Liver (tissue), 9 donors: ENCODE measurements around the gene NDUFAF8. TPM values are rescaled to one million over a fixed set of nuclear protein-coding genes. Genes with fewer than 3 reads are reported as not detected.
A peak's percentile ranks its signal among the peaks of the same experiment; 100 is the strongest.

Experiments used
- DNase-seq: peaks from one replicate; pipeline ENCODE4 v3.0.0-alpha.2; 2017; ENCODE audit warnings: low spot score
- H3K27ac ChIP-seq, 2 donors: one replicate each; pipeline ENCODE4 v1.7.0; 2013; ENCODE audit warnings: inconsistent platforms in 2 of 2, low read length in 2 of 2, control low read depth in 1 of 2, low read depth in 1 of 2, mild to moderate bottlenecking in 1 of 2
- H3K27me3 ChIP-seq, 4 donors: one replicate each; pipeline versions ENCODE4 v1.6.1 to v1.7.0; 2013; ENCODE audit warnings: low read length in 3 of 4, inconsistent platforms in 1 of 4, mild to moderate bottlenecking in 1 of 4, moderate library complexity in 1 of 4; ENCODE audit not compliant: control insufficient read depth in 4 of 4, insufficient read depth in 4 of 4
- H3K36me3 ChIP-seq, 4 donors: one replicate each; pipeline versions ENCODE4 v1.6.1 to v1.7.0; 2013; ENCODE audit warnings: low read length in 3 of 4, mild to moderate bottlenecking in 3 of 4, low read depth in 1 of 4, moderate library complexity in 1 of 4; ENCODE audit not compliant: control insufficient read depth in 4 of 4, insufficient read depth in 3 of 4
- H3K4me1 ChIP-seq, 4 donors: one replicate each; pipeline versions ENCODE4 v1.6.1 to v1.7.0; 2013; ENCODE audit warnings: low read length in 3 of 4, mild to moderate bottlenecking in 3 of 4, moderate library complexity in 1 of 4; ENCODE audit not compliant: control insufficient read depth in 4 of 4, insufficient read depth in 4 of 4
- H3K4me3 ChIP-seq, 3 donors: one replicate each; pipeline versions ENCODE4 v1.6.1 to v1.7.0; 2013; ENCODE audit warnings: low read length in 3 of 3, control low read depth in 1 of 3, low read depth in 1 of 3, mild to moderate bottlenecking in 1 of 3
- H3K9ac ChIP-seq, 2 donors: one replicate each; pipeline ENCODE4 v1.7.0; 2013; ENCODE audit warnings: low read length in 2 of 2, mild to moderate bottlenecking in 2 of 2, moderate library complexity in 2 of 2, control low read depth in 1 of 2, low read depth in 1 of 2
- H3K9me3 ChIP-seq, 4 donors: one replicate each; pipeline versions ENCODE4 v1.6.1 to v1.7.0; 2013; ENCODE audit warnings: low read length in 3 of 4; ENCODE audit not compliant: control insufficient read depth in 4 of 4
- EGR1 ChIP-seq, 2 donors: IDR thresholded peaks; 2 replicates each; pipeline ENCODE4 v1.6.1; 2016 to 2018; ENCODE audit warnings: antibody characterized with exemption in 2 of 2, low read depth in 2 of 2
- FOXA1 ChIP-seq: IDR thresholded peaks from 2 replicates; pipeline ENCODE4 v1.6.1; 2016; ENCODE audit warnings: antibody characterized with exemption
- FOXA2 ChIP-seq: IDR thresholded peaks from 2 replicates; pipeline ENCODE4 v1.6.1; 2016; ENCODE audit warnings: antibody characterized with exemption
- GABPA ChIP-seq, 2 donors: IDR thresholded peaks in 1 of 2; conservative IDR thresholded peaks in 1 of 2; 2 replicates each; pipeline ENCODE4 v1.6.1; 2016; ENCODE audit warnings: antibody characterized with exemption in 2 of 2, mild to moderate bottlenecking in 1 of 2, moderate library complexity in 1 of 2
- HNF4A ChIP-seq, 2 donors: conservative IDR thresholded peaks; 2 replicates each; pipeline ENCODE4 v1.6.1; 2016; ENCODE audit warnings: antibody characterized with exemption in 2 of 2, mild to moderate bottlenecking in 2 of 2
- HNF4G ChIP-seq: IDR thresholded peaks from 2 replicates; pipeline ENCODE4 v1.6.1; 2016; ENCODE audit warnings: antibody characterized with exemption
- JUND ChIP-seq, 2 donors: IDR thresholded peaks; 2 replicates each; pipeline ENCODE4 v1.6.1; 2016; ENCODE audit warnings: antibody characterized with exemption in 2 of 2
- NR2F2 ChIP-seq: IDR thresholded peaks from 2 replicates; pipeline ENCODE4 v1.6.1; 2016; ENCODE audit warnings: antibody characterized with exemption
- RAD21 ChIP-seq, 2 donors: IDR thresholded peaks; 2 replicates each; pipeline ENCODE4 v1.6.1; 2016; ENCODE audit warnings: antibody characterized with exemption in 2 of 2, mild to moderate bottlenecking in 2 of 2
- RXRA ChIP-seq, 2 donors: IDR thresholded peaks; 2 replicates each; pipeline ENCODE4 v1.6.1; 2017 to 2018; ENCODE audit warnings: antibody characterized with exemption in 2 of 2, mild to moderate bottlenecking in 1 of 2
- SP1 ChIP-seq: IDR thresholded peaks from 2 replicates; pipeline ENCODE4 v1.6.1; 2018; ENCODE audit warnings: antibody characterized with exemption, mild to moderate bottlenecking
- TAF1 ChIP-seq: conservative IDR thresholded peaks from 2 replicates; pipeline ENCODE4 v1.6.1; 2016; ENCODE audit warnings: antibody characterized with exemption, mild to moderate bottlenecking
- YY1 ChIP-seq: IDR thresholded peaks from 2 replicates; pipeline ENCODE4 v1.6.1; 2016; ENCODE audit warnings: antibody characterized with exemption, mild to moderate bottlenecking
- WGBS: extraction: QIAGEN DNeasy Blood & Tissue Kit; methylation state at CpG from one replicate; pipeline ENCODE4 v1.1.7; 2013; 5-methylcytosine and 5-hydroxymethylcytosine counted together
- polyA plus RNA-seq, 2 donors: library from polyadenylated mRNA; stranded (reverse) in 1 of 2; unstranded in 1 of 2; fragments of 200-250 nt in 1 of 2; fragments of >200 nt in 1 of 2; fragmentation: Nextera tagmentation in 1 of 2; extraction: Ambion mirVana in 1 of 2; gene quantifications; one replicate each; pipeline versions ENCODE4 v1.2.1 to v1.2.3, GENCODE V29; 2013 to 2015
- total RNA-seq, 2 donors: library from RNA; depleted of rRNA; stranded (reverse); fragments of >200 nt; gene quantifications; one replicate each; pipeline ENCODE4 v1.2.3, GENCODE V29; 2014
- TF ChIP-seq, protein P1 (sequence below): fragments of 150-350 bp; IDR thresholded peaks from 2 replicates; pipeline ENCODE4 v1.5.1; 2017; ENCODE audit warnings: improper control_type of control experiment, low read depth, low read length; ENCODE audit not compliant: missing input control
- TF ChIP-seq, protein P2 (sequence below): IDR thresholded peaks from 2 replicates; pipeline ENCODE4 v1.6.1; 2016; ENCODE audit warnings: antibody characterized with exemption
- TF ChIP-seq, protein P3 (sequence below): IDR thresholded peaks from 2 replicates; pipeline ENCODE4 v1.6.1; 2016; ENCODE audit warnings: antibody characterized with exemption, mild to moderate bottlenecking
- TF ChIP-seq, protein P4 (sequence below): IDR thresholded peaks from 2 replicates; pipeline ENCODE4 v1.6.1; 2016; ENCODE audit warnings: antibody characterized with exemption
- TF ChIP-seq, protein P5 (sequence below): IDR thresholded peaks from 2 replicates; pipeline ENCODE4 v1.6.1; 2016; ENCODE audit warnings: antibody characterized with exemption
- donor health status: healthy.
- donor health status: healthy.
- donor health status: healthy.
- donor health status: healthy.
- donor health status: healthy.

Gene NDUFAF8, protein sequence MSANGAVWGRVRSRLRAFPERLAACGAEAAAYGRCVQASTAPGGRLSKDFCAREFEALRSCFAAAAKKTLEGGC
- total RNA-seq (10 to 100 TPM in 1 of 2 donors, 1 to 10 TPM in 1; 8.3 to 11.6 TPM), polyA plus RNA-seq (10 to 100 TPM; 19.3 to 67.4 TPM)

DNA sequence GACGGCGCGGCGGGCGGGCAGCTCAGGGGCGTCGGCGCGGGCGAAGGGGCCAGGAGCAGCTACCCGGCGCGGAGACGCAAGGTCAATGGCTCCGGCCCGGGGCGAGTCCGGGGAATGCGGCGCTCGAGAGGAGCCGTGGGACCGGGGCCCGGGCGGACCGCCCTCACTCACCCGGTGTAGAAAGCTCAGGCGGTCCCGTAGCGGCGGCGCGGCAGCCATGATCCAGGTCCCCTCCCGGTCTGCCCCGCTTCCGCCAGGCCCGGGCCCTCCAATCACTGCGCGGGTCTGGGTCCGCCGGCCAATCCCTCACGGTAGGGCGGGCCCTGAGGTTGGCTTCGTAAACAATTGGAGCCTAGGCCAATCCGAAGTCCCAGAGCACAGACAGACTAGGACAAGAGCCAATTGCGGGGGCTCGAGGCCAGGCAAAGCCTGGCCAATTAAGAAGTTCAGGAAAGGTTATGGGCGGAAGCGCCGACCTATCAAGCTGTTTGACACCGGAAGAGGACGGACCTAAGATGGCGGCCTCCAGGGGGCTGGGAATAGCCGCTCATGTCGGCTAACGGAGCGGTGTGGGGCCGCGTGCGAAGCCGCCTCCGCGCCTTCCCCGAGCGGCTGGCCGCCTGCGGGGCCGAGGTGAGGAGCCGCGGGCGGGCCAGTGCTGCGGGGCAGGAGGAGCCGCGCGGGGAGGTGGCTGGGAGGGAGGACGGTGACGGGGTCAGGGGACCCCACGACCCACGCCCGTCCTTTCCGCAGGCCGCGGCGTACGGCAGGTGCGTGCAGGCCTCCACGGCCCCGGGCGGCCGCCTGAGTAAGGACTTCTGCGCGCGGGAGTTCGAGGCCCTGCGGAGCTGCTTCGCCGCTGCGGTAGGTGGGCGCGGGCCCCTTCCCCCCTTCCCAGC is at the start of gene NDUFAF8, which contains the start of gene TEPSIN:
Gene NDUFAF8, plus strand, starts transcription at position 504 of the 899 bp plus-strand sequence. Its CDS starts 46 bp downstream, at position 550.
Gene TEPSIN, minus strand, starts transcription at position 241 of the 899 bp plus-strand sequence. Its CDS starts 22 bp downstream, at position 219.
- Histone ChIP-seq H3K27ac (peak within 1 kb of the TSS; percentile 71 to 74), H3K36me3 (no peaks in the 10 kb centered on the region), H3K9me3 (no peaks in the 10 kb centered on the region), H3K4me1 (peaks cover 6 to 31% (median 27%) of the 10 kb centered on the region in 4 donors), H3K27me3 (no peaks in the 10 kb centered on the region), H3K9ac (peak within 1 kb of the TSS; percentile 34 to 75), H3K4me3 (peak within 1 kb of the TSS; percentile 74 to 98 (median 89))
- peak; percentile 94 for DNase-seq
- no peak for TF ChIP-seq HNF4G
- peak; percentile 80 to 92 for TF ChIP-seq GABPA (IDR thresholded peaks at IDR 0.05 in 1 of 2, conservative IDR thresholded peaks at IDR 0.05 in 1 of 2)
- TF ChIP-seq RAD21 (IDR thresholded peaks at IDR 0.05) = peak in 1 of 2 donors; percentile 21
- TF ChIP-seq, protein P1, sequence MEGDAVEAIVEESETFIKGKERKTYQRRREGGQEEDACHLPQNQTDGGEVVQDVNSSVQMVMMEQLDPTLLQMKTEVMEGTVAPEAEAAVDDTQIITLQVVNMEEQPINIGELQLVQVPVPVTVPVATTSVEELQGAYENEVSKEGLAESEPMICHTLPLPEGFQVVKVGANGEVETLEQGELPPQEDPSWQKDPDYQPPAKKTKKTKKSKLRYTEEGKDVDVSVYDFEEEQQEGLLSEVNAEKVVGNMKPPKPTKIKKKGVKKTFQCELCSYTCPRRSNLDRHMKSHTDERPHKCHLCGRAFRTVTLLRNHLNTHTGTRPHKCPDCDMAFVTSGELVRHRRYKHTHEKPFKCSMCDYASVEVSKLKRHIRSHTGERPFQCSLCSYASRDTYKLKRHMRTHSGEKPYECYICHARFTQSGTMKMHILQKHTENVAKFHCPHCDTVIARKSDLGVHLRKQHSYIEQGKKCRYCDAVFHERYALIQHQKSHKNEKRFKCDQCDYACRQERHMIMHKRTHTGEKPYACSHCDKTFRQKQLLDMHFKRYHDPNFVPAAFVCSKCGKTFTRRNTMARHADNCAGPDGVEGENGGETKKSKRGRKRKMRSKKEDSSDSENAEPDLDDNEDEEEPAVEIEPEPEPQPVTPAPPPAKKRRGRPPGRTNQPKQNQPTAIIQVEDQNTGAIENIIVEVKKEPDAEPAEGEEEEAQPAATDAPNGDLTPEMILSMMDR = no peak
- TF ChIP-seq, protein P2, sequence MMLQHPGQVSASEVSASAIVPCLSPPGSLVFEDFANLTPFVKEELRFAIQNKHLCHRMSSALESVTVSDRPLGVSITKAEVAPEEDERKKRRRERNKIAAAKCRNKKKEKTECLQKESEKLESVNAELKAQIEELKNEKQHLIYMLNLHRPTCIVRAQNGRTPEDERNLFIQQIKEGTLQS = no peak
- TF ChIP-seq HNF4A (conservative IDR thresholded peaks at IDR 0.05) = no peak
- TF ChIP-seq FOXA2 = no peak
- no peak for TF ChIP-seq JUND (IDR thresholded peaks at IDR 0.05)
- TF ChIP-seq EGR1 (IDR thresholded peaks at IDR 0.05; ENCODE audit: low read depth in 2 of 2) = peak; percentile 58 to 88
- peak in 1 of 2 donors; percentile 41 for TF ChIP-seq RXRA (IDR thresholded peaks at IDR 0.05)
- TF ChIP-seq, protein P3, sequence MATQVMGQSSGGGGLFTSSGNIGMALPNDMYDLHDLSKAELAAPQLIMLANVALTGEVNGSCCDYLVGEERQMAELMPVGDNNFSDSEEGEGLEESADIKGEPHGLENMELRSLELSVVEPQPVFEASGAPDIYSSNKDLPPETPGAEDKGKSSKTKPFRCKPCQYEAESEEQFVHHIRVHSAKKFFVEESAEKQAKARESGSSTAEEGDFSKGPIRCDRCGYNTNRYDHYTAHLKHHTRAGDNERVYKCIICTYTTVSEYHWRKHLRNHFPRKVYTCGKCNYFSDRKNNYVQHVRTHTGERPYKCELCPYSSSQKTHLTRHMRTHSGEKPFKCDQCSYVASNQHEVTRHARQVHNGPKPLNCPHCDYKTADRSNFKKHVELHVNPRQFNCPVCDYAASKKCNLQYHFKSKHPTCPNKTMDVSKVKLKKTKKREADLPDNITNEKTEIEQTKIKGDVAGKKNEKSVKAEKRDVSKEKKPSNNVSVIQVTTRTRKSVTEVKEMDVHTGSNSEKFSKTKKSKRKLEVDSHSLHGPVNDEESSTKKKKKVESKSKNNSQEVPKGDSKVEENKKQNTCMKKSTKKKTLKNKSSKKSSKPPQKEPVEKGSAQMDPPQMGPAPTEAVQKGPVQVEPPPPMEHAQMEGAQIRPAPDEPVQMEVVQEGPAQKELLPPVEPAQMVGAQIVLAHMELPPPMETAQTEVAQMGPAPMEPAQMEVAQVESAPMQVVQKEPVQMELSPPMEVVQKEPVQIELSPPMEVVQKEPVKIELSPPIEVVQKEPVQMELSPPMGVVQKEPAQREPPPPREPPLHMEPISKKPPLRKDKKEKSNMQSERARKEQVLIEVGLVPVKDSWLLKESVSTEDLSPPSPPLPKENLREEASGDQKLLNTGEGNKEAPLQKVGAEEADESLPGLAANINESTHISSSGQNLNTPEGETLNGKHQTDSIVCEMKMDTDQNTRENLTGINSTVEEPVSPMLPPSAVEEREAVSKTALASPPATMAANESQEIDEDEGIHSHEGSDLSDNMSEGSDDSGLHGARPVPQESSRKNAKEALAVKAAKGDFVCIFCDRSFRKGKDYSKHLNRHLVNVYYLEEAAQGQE = no peak
- TF ChIP-seq, protein P4, sequence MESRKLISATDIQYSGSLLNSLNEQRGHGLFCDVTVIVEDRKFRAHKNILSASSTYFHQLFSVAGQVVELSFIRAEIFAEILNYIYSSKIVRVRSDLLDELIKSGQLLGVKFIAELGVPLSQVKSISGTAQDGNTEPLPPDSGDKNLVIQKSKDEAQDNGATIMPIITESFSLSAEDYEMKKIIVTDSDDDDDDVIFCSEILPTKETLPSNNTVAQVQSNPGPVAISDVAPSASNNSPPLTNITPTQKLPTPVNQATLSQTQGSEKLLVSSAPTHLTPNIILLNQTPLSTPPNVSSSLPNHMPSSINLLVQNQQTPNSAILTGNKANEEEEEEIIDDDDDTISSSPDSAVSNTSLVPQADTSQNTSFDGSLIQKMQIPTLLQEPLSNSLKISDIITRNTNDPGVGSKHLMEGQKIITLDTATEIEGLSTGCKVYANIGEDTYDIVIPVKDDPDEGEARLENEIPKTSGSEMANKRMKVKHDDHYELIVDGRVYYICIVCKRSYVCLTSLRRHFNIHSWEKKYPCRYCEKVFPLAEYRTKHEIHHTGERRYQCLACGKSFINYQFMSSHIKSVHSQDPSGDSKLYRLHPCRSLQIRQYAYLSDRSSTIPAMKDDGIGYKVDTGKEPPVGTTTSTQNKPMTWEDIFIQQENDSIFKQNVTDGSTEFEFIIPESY = no peak
- TF ChIP-seq, protein P5, sequence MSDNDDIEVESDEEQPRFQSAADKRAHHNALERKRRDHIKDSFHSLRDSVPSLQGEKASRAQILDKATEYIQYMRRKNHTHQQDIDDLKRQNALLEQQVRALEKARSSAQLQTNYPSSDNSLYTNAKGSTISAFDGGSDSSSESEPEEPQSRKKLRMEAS = no peak
- TF ChIP-seq TAF1 = no peak
- peak; percentile 98 for TF ChIP-seq YY1
- peak; percentile 99 for TF ChIP-seq SP1
- TF ChIP-seq NR2F2 = peak; percentile 78
- no peak for TF ChIP-seq FOXA1
- WGBS = under 1% methylated on average over 100 of the region's 100 CpGs
